ENCODE data around the gene NUFIP2.

DNA sequence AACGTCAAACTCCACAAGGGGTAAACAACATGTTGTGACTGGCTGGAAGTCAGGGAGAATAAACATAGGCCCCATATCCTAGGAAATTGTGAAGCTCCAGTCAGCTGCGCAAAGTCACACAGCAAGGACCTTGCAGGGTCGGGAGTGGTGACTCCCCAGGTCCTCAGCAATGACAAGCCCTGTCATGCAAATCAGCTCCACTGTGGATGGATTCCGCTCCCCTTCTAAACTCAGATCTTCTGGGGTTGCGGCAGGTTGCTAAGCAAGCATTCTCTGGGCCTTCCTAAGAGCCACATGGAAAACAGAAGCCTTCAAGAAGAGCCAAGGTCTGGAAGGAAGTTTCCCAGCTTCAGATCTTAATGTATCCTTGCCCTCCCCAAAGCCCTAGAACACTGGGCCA, 84.9 kb downstream of the NUFIP2 start:
- no peak for TF ChIP-seq ZNF138 (CRISPR knock-in tag; conservative IDR thresholded peaks at IDR 0.05)
- TF ChIP-seq, protein P1, sequence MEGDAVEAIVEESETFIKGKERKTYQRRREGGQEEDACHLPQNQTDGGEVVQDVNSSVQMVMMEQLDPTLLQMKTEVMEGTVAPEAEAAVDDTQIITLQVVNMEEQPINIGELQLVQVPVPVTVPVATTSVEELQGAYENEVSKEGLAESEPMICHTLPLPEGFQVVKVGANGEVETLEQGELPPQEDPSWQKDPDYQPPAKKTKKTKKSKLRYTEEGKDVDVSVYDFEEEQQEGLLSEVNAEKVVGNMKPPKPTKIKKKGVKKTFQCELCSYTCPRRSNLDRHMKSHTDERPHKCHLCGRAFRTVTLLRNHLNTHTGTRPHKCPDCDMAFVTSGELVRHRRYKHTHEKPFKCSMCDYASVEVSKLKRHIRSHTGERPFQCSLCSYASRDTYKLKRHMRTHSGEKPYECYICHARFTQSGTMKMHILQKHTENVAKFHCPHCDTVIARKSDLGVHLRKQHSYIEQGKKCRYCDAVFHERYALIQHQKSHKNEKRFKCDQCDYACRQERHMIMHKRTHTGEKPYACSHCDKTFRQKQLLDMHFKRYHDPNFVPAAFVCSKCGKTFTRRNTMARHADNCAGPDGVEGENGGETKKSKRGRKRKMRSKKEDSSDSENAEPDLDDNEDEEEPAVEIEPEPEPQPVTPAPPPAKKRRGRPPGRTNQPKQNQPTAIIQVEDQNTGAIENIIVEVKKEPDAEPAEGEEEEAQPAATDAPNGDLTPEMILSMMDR (IDR thresholded peaks at IDR 0.05) = no peak
- TF ChIP-seq RORB (CRISPR knock-in tag; IDR thresholded peaks at IDR 0.05) = no peak
- no peak for TF ChIP-seq ZBTB21 (CRISPR knock-in tag; IDR thresholded peaks at IDR 0.05; ENCODE audit: borderline replicate concordance)
- TF ChIP-seq, protein P2, sequence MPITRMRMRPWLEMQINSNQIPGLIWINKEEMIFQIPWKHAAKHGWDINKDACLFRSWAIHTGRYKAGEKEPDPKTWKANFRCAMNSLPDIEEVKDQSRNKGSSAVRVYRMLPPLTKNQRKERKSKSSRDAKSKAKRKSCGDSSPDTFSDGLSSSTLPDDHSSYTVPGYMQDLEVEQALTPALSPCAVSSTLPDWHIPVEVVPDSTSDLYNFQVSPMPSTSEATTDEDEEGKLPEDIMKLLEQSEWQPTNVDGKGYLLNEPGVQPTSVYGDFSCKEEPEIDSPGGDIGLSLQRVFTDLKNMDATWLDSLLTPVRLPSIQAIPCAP (CRISPR knock-in tag; IDR thresholded peaks at IDR 0.05) = no peak
- no peak for TF ChIP-seq ZNF416 (CRISPR knock-in tag; IDR thresholded peaks at IDR 0.05)

Data from WTC11 (cell line).